Measurements from ENCODE around the gene ZNF236. TPM values are rescaled to one million over a fixed set of nuclear protein-coding genes. Genes with fewer than 3 reads are reported as not detected.
"Not testable (repeated sequence)": the region's sequence is repeated elsewhere in the genome, so short reads cannot be mapped to it uniquely, and the experiment has no call there.

ZNF236 gene
- total RNA-seq, 1 experiment from 2014 or later = 43.2 TPM

DNA sequence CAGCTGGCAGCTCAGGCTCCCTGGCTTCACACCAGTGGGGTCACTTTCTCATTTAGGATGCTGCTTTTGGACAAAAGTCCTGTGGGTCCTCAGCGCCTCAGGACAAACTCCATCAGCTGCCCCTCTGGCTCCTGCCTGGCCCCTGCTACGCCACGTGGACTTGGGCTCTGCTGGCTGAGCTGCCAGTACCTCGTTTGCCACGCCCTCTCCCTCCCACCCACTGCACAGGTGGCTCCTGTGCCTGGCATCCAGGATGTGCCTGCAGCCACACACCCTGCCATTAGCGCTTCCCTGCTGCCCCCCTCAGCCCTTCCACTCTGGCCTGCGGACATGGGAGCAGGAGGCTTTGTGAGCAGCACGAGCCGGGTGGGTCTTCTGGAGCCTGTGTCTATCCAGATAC lies 118.9 kb downstream of the ZNF236 start:
- no peaks in the 10 kb centered on the region for H3K9me3 ChIP-seq
- DNase-seq = no peak
- no peak overlapping the region for H3K4me3 ChIP-seq
- H3K27me3 ChIP-seq = no peaks in the 10 kb centered on the region
- H3K36me3 ChIP-seq = peaks cover 10% of the 10 kb centered on the region

DNA sequence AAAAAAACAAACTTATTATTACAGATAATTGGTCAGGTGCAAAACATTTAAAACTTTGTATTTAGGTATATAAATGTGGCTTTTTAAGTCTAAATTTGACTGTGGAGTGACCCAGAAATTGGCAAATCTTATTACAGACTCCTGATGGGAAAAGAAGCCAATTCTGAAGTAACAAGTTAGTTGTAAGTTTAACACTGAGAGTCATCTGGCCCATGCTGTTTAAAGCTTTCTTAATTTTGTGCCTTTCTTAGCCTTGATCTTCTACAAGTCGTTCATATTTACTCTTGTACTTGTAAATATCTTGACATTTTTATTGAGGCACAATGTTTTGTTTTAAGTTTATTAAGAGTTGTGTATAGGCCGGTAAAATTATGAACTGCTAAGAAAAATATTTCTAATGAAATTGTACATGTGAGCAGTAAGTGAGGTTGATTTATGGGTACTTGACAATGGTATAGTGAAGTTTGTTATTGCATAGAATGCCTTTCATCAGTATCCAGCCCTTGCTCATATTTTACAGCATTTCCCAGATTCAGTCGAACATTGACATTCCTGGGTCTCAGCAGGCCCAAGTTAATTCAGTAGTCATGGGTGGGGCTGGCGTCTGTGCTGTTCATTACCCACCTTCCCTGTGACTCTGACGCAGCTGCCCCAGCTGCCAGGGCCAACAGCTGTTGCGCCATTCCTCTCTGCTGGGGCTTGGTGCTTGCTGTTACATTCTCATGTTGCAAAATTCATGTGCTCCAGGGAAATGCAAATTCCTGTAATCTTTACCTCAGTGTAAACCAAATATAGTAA lies 121.4 kb downstream of the ZNF236 start:
- peaks cover 5% of the 10 kb centered on the region; the same call in 1 of the 2 replicates for H3K36me3 ChIP-seq
- H3K4me3 ChIP-seq = no peak overlapping the region
- DNase-seq = no peak
- no peaks in the 10 kb centered on the region for H3K9me3 ChIP-seq
- no peaks in the 10 kb centered on the region for H3K27me3 ChIP-seq

DNA sequence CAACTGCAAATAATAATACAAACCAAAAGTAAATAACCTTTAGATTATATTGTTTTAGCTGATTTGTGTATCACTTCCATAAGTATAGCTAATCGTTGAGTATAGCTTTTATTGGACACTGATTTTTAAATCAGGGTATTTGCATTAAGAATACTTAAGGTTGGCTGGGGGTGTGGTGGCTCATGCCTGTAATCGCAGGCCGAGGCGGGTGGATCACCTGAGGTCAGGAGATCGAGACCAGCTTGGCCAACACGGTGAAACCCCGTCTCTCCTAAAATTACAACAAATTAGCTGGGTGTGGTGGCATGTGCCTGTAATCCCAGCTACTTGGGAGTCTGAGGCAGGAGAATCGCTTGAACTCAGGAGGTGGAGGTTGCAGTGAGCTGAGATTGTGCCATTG lies 122.0 kb downstream of the ZNF236 start:
- not testable (repeated sequence) for DNase-seq, H3K36me3 ChIP-seq, H3K4me3 ChIP-seq, H3K9me3 ChIP-seq, H3K27me3 ChIP-seq

DNA sequence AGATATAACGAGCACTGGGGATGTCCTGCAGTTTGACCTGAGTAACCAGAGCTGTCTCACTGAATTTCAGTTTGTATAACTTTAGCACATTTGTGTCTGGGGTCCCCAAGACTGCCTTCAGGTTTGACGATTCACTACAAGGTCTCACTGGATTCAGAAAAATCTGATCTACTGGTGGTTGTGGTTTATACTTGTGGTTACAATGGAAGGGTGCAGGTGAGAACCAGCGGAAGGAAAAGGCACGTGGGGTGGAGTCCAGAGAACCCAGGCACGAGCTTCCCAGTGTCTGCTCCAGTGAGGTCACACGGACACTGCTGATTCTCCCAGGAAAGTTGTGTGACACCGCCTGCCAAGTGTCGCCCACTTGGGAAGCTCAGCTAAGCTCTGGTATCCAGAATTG lies 126.0 kb downstream of the ZNF236 start:
- Histone ChIP-seq H3K27me3 (no peaks in the 10 kb centered on the region), H3K9me3 (no peaks in the 10 kb centered on the region), H3K36me3 (peaks cover 5% of the 10 kb centered on the region; the same call in 1 of the 2 replicates), H3K4me3 (no peak overlapping the region)
- DNase-seq = no peak

DNA sequence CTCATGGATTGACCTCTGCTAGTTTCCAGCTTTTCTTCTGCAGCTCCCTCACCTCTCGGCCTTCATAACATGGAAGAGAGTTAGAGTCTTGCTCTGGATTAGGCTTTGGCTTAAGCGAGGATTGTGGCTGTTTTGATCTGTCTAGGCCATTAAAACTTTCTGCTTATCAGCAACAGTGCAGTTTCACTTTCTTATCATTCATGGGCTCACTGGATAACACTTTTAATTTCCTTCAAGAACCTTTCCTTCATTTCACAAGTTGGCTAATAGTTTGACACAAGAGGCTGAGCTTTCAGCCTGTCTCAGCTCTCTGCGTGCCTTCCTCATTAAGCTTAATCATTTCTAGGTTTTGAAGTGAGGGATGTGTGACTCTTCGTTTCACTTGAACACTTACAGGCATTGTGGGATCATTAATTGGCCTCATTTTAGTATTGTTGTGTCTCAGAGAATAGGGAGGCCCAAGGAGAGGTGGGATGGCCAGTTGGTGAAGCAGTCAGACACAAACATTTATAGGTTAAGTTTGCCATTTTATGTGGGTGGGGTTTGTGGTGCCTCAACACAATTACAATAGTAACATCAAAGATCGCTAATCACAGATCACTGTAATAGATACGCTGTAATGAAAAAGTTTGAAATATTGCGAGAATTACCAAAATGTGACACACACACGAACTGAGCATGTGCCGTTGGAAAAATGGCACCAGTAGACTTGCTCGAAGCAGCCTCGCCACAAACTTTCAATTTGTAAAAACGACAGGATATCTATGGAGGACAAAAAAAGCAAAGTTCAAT lies 129.3 kb downstream of the ZNF236 start:
- peaks cover 9% of the 10 kb centered on the region; the same call in 1 of the 2 replicates for H3K36me3 ChIP-seq
- H3K9me3 ChIP-seq = no peaks in the 10 kb centered on the region
- no peak overlapping the region for H3K4me3 ChIP-seq
- no peak for DNase-seq
- no peaks in the 10 kb centered on the region for H3K27me3 ChIP-seq

DNA sequence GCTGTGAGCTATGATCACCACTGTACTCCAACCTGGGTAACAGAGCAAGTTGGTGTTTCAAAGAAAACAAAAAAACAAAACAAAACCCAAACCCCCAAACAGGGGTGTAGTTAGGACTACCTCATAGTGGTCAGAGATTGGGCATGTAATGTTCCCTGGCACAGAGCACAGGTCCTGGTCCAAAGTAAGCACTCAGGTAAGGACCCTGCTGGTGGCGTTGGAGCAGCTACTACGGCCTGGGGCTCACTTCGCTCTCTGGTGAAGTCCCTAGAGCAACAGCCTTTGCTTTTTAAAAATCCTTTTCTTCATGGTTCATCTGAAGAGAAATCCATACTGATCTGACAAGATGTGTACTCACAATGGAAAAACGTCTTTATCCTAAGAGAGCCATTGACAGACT lies 130.4 kb downstream of the ZNF236 start:
- Histone ChIP-seq H3K27me3 (no peaks in the 10 kb centered on the region), H3K9me3 (no peaks in the 10 kb centered on the region), H3K4me3 (no peak overlapping the region), H3K36me3 (peaks cover 11% of the 10 kb centered on the region; the same call in 1 of the 2 replicates)
- DNase-seq = no peak

DNA sequence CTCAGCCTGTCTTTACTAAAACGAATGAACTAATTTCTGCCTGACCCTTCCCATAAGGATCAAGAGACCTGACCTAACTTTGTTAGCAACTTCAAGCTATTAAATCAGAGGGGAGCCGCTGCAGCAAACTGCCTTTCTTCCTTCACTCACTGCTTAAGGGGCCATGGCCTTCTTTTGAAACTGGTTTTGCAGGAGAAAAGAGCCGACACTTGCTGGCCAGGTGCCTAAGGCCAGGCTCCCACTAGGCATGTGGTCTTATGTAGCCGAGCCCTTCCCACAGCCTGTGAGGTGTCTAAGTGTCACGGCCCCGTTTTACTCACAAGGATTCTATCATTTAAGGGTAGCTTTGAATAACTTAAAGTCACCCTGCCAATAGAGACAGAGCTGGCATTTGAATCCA lies 130.8 kb downstream of the ZNF236 start:
- Histone ChIP-seq H3K9me3 (no peaks in the 10 kb centered on the region), H3K27me3 (no peaks in the 10 kb centered on the region), H3K4me3 (no peak overlapping the region), H3K36me3 (peaks cover 9% of the 10 kb centered on the region; the same call in 1 of the 2 replicates)
- no peak for DNase-seq

DNA sequence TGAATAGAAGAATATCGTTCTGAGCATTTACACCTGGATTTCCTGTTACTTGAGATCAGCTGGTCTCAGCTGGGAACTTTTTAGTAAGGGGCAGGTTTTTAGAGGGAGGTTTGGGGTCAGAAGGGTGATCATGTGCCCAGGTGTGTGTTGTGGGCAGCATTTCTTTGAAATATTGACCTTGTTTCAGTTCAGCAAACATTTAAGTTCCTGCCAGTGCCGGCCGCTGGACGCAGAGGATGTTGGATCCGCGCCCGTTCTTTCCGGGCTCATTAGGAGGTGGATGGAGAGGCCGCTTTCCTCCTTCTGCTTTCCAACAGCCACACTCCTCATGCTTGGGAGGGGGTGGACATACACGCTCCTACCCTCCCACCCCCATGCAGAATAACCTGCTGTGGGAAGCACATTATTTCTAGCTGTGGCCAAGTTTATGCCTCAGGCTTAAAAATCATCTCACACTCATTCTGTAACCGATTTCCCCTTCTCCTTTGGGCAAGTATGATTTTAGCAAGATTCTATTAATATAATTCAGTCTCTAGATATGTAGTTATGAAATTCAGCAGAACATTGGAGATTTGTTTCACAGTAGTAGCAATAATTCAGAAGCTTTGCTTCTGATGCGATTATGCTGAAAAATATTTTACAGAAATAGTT lies 131.4 kb downstream of the ZNF236 start:
- no peaks in the 10 kb centered on the region for H3K27me3 ChIP-seq
- peaks cover 7% of the 10 kb centered on the region; the same call in 1 of the 2 replicates for H3K36me3 ChIP-seq
- H3K4me3 ChIP-seq = no peak overlapping the region
- no peaks in the 10 kb centered on the region for H3K9me3 ChIP-seq
- DNase-seq = no peak

DNA sequence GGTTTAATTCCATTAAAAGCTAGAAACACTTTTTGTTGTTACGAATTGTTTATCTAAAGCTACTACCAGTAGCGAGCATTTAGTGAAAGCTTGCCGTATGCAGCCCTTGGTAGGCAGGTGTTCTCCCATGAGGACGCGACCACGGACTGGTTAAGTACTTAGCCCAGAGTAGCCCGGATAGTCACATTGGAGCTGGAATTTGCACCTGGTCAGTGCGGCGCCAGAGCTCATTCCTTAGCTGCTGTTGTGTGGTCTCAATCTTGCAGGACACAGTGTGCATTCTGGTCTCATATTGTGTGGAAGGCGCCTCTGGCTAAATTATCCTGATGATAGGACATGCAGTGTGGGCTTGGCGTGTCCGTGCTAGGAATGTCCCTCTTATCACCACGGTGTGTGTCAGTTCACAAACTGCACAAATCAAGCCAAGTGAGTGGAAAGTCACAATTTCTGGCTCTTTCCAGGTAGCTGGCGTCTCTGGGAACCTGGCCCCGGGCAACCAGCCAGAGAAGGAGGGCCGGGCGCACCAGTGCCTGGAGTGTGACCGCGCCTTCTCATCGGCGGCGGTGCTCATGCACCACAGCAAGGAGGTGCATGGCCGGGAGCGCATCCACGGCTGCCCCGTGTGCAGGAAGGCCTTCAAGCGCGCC lies 133.3 kb downstream of the ZNF236 start:
- H3K27me3 ChIP-seq = no peaks in the 10 kb centered on the region
- no peaks in the 10 kb centered on the region for H3K9me3 ChIP-seq
- DNase-seq = no peak
- no peak overlapping the region for H3K4me3 ChIP-seq
- H3K36me3 ChIP-seq = peaks cover 7% of the 10 kb centered on the region; the same call in 1 of the 2 replicates

DNA sequence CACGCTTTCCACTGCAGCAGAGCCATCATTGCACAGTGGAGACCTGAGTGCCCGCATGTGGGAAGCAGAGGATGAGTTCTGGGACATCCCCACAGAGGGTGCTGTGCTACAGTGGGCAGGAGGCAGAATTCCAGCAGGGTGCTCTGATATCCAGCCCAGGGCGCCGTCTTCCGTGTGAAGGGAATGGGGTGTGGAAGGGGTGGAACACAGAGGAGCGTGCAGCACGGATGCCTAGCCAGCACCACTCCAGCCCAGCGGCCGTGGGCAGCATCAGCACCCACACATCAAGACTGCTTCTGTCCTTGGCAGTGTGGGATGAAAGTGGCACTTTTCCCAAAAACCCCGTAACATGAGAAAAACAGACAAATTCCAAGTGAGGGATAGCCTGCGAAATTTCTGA lies 134.3 kb downstream of the ZNF236 start:
- Histone ChIP-seq H3K36me3 (peaks cover 15% of the 10 kb centered on the region), H3K4me3 (no peak overlapping the region), H3K27me3 (no peaks in the 10 kb centered on the region), H3K9me3 (no peaks in the 10 kb centered on the region)
- no peak for DNase-seq

DNA sequence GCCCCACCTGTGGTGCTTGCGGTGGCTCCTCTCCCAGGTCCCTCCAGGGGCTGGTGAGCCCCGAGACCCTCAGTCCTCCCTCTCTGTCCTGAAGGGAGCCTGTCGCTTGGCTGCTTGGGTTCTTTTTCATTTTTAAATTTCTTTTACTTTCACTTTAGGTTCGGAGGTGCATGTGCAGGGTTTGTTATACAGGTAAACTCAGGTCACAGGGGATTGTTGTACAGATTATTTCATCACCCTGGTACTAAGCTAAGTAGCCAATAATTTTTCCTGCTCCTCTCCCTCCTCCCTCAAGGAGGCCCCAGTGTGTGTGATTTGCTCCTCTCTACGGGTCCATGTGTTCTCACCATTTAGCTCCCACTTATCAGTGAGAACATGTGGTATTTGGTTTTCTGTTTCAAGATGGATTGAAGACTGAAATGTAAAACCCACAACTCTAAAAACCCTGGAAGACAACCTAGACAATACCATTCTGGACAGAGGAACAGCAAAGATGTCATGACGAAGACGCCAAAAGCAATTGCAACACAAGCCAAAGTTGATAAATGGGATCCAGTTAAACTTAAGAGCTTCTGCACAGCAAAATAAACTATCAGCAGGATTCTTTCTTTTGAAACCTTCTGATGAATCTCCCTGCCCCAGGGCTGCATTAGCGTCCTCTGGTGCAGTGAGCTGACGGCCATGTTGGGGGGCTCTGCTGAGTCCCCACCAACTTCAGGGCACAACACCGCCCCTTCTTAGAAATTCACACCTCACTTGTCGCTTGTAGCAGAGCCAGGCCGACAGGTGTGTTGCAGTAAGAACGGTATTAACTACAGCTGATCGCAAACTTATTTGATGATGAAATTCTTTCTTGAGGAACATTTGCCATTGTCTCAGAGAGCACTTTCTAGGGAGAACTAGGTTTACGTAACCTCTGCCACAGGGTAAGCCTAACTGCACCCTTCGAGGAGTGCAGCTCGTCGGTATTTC lies 135.3 kb downstream of the ZNF236 start:
- Histone ChIP-seq H3K27me3 (no peaks in the 10 kb centered on the region), H3K9me3 (no peaks in the 10 kb centered on the region; the same call in 1 of the 2 replicates), H3K36me3 (peaks cover 22% of the 10 kb centered on the region), H3K4me3 (no peak overlapping the region)
- DNase-seq = no peak

DNA sequence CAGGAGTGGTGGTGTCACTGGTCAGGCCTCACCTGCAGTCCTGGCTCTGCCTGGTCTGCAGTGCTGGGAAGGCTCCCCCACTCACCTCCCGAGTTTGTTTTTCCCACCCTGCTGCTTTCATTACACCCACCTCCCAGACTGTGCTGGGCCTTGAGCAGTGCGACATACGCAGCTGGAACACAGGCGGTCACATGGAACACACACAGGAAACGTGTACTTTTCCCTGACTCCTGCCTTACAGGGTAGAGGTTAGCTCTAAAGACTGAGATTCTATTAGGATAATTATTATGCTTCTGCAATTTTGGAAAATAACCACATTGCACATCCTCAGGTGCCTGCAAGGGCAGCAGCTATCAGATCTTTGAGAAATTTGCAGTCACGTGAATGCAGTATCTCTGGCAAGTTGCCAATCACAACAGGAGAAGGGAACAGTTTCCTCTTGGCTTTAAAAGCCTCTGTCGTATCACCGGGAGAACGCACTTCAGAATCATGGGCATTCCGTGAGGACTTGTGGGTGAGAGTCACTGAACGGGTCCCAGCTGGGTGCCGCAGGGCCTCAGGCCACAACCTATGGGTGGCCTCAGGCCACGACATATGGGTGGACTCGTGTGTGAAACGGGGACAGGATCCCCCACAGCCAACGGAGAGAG lies 136.5 kb downstream of the ZNF236 start:
- Histone ChIP-seq H3K27me3 (no peaks in the 10 kb centered on the region), H3K36me3 (peaks cover 24% of the 10 kb centered on the region), H3K4me3 (no peak overlapping the region), H3K9me3 (no peaks in the 10 kb centered on the region; the same call in 1 of the 2 replicates)
- no peak for DNase-seq

DNA sequence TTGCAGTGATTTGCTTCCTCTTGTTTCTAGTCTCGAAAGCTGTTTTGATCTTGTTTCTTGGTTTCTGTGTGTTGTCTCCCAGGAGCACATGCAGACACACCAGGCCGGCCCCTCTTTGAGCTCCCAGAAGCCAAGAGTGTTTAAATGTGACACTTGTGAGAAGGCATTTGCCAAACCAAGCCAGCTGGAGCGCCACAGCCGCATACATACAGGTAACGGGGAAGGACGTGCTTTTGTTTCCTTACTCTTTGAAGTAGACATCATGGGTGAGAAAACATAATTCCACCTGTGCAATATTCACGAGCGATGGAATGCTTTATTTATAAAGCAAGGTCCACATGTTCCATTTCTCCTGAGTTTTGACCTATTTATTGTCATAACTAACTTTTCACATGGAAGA lies 137.2 kb downstream of the ZNF236 start:
- no peaks in the 10 kb centered on the region for H3K27me3 ChIP-seq
- H3K4me3 ChIP-seq = no peak overlapping the region
- H3K9me3 ChIP-seq = no peaks in the 10 kb centered on the region; the same call in 1 of the 2 replicates
- DNase-seq = no peak
- peaks cover 24% of the 10 kb centered on the region for H3K36me3 ChIP-seq

DNA sequence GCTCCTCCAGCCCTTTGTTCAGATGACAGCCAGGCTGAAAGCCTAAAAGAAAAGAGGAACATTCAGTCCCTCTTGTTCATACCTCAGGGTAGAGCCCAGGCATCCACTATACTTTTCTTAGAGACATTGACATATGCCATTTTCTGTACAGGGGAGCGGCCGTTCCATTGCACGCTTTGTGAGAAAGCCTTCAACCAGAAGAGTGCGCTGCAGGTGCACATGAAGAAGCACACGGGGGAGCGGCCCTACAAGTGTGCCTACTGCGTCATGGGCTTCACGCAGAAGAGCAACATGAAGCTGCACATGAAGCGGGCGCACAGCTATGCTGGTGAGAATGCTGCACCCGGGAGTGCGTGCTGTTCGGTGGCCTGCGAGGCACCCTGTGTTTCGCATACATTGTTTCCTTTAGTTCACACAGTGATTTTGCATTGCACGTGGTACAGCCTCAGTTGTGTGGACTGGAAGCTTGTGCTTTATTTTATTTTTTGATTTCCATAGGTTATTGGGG lies 138.2 kb downstream of the ZNF236 start:
- Histone ChIP-seq H3K4me3 (no peak overlapping the region), H3K36me3 (peaks cover 26% of the 10 kb centered on the region), H3K9me3 (no peaks in the 10 kb centered on the region; the same call in 1 of the 2 replicates), H3K27me3 (no peaks in the 10 kb centered on the region)
- DNase-seq = no peak

DNA sequence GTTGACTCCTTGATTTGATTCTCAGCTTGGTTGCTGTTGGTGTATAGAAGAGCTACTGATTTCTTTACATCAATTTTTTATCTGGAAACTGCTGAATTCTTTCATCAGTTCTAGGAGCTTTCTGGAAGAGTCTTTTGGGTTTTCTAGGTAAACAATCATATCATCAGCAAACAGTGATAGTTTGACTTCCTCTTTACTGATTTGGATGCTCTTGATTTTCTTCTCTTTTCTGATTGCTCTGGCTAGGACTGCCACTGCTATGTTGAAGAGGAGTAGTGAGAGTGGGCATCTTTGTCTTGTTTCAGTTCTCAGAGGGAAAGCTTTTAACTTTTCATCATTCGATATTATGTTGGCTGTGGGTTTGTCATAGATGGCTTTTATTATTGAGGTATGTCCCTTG lies 140.5 kb downstream of the ZNF236 start:
- H3K36me3 ChIP-seq = peaks cover 20% of the 10 kb centered on the region

More for the DNA sequence above, 140.5 kb downstream of the ZNF236 start:
- H3K9me3 ChIP-seq = no peaks in the 10 kb centered on the region; the same call in 1 of the 2 replicates
- no peaks in the 10 kb centered on the region for H3K27me3 ChIP-seq
- DNase-seq = no peak
- no peak overlapping the region for H3K4me3 ChIP-seq

Data from MG63 (cell line).